Gastroesophageal sphincter (tissue), 4 donors: Measurements from ENCODE around the gene DSCAML1. TPM values are rescaled to one million over a fixed set of nuclear protein-coding genes. Genes with fewer than 3 reads are reported as not detected.

ENCODE experiments used
- ATAC-seq: fragments of 150-250 bp; one replicate; pipeline ENCODE4 v1.9.1; 2016; ENCODE audit warnings: mild to moderate bottlenecking, moderate library complexity
- H3K27ac ChIP-seq, 4 donors: fragments of 200-600 bp; sonication (generic) in 3 of 4; 1 replicate in 3 of 4; 2 replicates in 1 of 4; pipeline ENCODE4 v1.5.1; 2016 to 2019
- H3K27me3 ChIP-seq: fragments of 200-600 bp; sonication (generic); one replicate; pipeline ENCODE4 v1.5.1; 2019
- H3K36me3 ChIP-seq, 2 donors: fragments of 200-600 bp; sonication (generic); one replicate each; pipeline ENCODE4 v1.5.1; 2019; ENCODE audit warnings: control low read depth in 1 of 2
- H3K4me1 ChIP-seq, 3 donors: fragments of 200-600 bp; sonication (generic); 1 replicate in 2 of 3; 2 replicates in 1 of 3; pipeline ENCODE4 v1.5.1; 2016 to 2019; ENCODE audit warnings: control low read depth in 2 of 3
- H3K4me3 ChIP-seq, 2 donors: fragments of 200-600 bp; sonication (generic); one replicate each; pipeline ENCODE4 v1.5.1; 2019; ENCODE audit warnings: mild to moderate bottlenecking in 1 of 2, moderate library complexity in 1 of 2
- H3K9me3 ChIP-seq, 3 donors: fragments of 200-600 bp; sonication (generic); one replicate each; pipeline ENCODE4 v1.5.1; 2017 to 2019; ENCODE audit warnings: control low read depth in 2 of 3
- CTCF ChIP-seq, 4 experiments: fragments of 200-600 bp in 2 of 4; fragments of 450-650 bp in 2 of 4; sonication (generic) in 1 of 4; IDR thresholded peaks; one replicate each; pipeline ENCODE4 v1.5.1; 2017 to 2019; ENCODE audit warnings: antibody characterized with exemption in 4 of 4, mild to moderate bottlenecking in 2 of 4, moderate library complexity in 2 of 4
- EP300 ChIP-seq: sonication (generic); formaldehyde crosslinking; IDR thresholded peaks from one replicate; pipeline ENCODE4 v1.6.1; 2017; ENCODE audit warnings: antibody characterized with exemption, mild to moderate bottlenecking
- POLR2A ChIP-seq, 2 donors: fragments of 450-650 bp; IDR thresholded peaks; one replicate each; pipeline ENCODE4 v1.6.1; 2017; ENCODE audit warnings: antibody characterized with exemption in 2 of 2, mild to moderate bottlenecking in 2 of 2, moderate library complexity in 1 of 2
- POLR2AphosphoS5 ChIP-seq: sonication (generic); formaldehyde crosslinking; IDR thresholded peaks from one replicate; pipeline ENCODE4 v1.6.1; 2017; ENCODE audit warnings: antibody characterized with exemption
- WGBS, 2 donors: methylation state at CpG; one replicate each; pipeline ENCODE4 v1.1.5; 2018; ENCODE audit warnings: low coverage in 1 of 2; 5-methylcytosine and 5-hydroxymethylcytosine counted together
- total RNA-seq, 4 donors: library from RNA; depleted of rRNA; stranded (reverse); fragments of >200 nt; gene quantifications; one replicate each; pipeline ENCODE4 v1.1.0, GENCODE V29; 2016

The DSCAML1 gene
- total RNA-seq, 4 donors from 2014 or later = 0.35 to 2.5 (median 0.73) TPM

GRCh38 chr11:117475716-117476530 lies 321.1 kb downstream of the DSCAML1 start:
- Histone ChIP-seq H3K27ac (no peak overlapping the region), H3K4me3 (no peak overlapping the region), H3K36me3 (peaks cover 0 to 8% of the 10 kb centered on the region in 2 donors), H3K27me3 (peaks cover 31% of the 10 kb centered on the region), H3K4me1 (no peaks in the 10 kb centered on the region), H3K9me3 (no peaks in the 10 kb centered on the region)
- TF ChIP-seq EP300 = no peak
- no peak for TF ChIP-seq POLR2AphosphoS5
- no peak for TF ChIP-seq CTCF (IDR thresholded peaks at IDR 0.05)
- TF ChIP-seq POLR2A (IDR thresholded peaks at IDR 0.05) = no peak
- WGBS, 2 donors = 58 to 81% methylated on average over 4 to 11 of the region's 11 CpGs
- ATAC-seq = no peak

- 75 to 77% methylated on average over 4 to 7 of the region's 8 CpGs for WGBS, 2 donors
- Histone ChIP-seq H3K36me3 (peaks cover 0 to 3% of the 10 kb centered on the region in 2 donors), H3K27me3 (peaks cover 18% of the 10 kb centered on the region)
These were observed 323.4 kb downstream of the DSCAML1 start for GRCh38 chr11:117473481-117474091.

DNA sequence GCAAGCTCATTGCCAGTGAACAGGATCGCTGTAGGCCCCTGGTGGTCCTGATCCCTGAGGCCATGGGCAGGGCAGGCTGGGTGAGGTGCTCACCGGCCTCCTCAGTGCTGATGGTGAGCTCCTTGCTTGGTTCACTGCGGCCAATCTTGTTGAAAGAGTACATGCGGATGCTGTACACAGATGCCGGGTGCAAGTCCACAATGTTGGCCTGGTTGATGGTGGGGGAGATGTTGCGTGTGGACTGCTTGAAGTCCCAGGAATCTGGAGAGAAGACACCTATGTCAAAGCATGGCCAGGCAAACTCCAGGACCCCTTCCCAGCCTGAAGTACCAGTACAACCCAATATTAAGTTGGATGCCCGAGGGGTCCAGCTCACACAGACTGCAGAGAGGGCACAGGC lies 325.2 kb downstream of the DSCAML1 start:
- Histone ChIP-seq H3K4me3 (no peak overlapping the region), H3K36me3 (peaks cover 0 to 3% of the 10 kb centered on the region in 2 donors), H3K9me3 (no peaks in the 10 kb centered on the region), H3K27ac (no peak overlapping the region), H3K27me3 (peaks cover 11% of the 10 kb centered on the region), H3K4me1 (no peaks in the 10 kb centered on the region)
- no peak for TF ChIP-seq POLR2AphosphoS5
- no peak for TF ChIP-seq CTCF (IDR thresholded peaks at IDR 0.05)
- no peak for TF ChIP-seq POLR2A (IDR thresholded peaks at IDR 0.05)
- no peak for TF ChIP-seq EP300
- WGBS, 2 donors = 90% methylated on average over 5 of the region's 7 CpGs; no CpG with 5 or more reads in 1 of the 2 donors
- no peak for ATAC-seq

More at GRCh38 chr11:117473481-117474091, 323.4 kb downstream of the DSCAML1 start:
- TF ChIP-seq POLR2AphosphoS5 (no peak), EP300 (no peak), POLR2A (IDR thresholded peaks at IDR 0.05) (no peak), CTCF (IDR thresholded peaks at IDR 0.05) (no peak)
- no peak for ATAC-seq
- Histone ChIP-seq H3K4me3 (no peak overlapping the region), H3K9me3 (no peaks in the 10 kb centered on the region), H3K27ac (no peak overlapping the region), H3K4me1 (no peaks in the 10 kb centered on the region)

GRCh38 chr11:117470576-117470975 lies 326.4 kb downstream of the DSCAML1 start:
- H3K27ac ChIP-seq = no peak overlapping the region
- ATAC-seq = no peak
- TF ChIP-seq CTCF (IDR thresholded peaks at IDR 0.05) (no peak), EP300 (no peak), POLR2AphosphoS5 (no peak), POLR2A (IDR thresholded peaks at IDR 0.05) (no peak)
- no peaks in the 10 kb centered on the region for H3K27me3 ChIP-seq
- H3K9me3 ChIP-seq = no peaks in the 10 kb centered on the region
- H3K4me1 ChIP-seq = no peaks in the 10 kb centered on the region
- WGBS, 2 donors = 92 to 93% methylated on average over 1 to 2 of the region's 2 CpGs
- peaks cover 0 to 3% of the 10 kb centered on the region in 2 donors for H3K36me3 ChIP-seq
- H3K4me3 ChIP-seq = no peak overlapping the region
